ENCODE measurements around the gene SLC9A2. TPM values are rescaled to one million over a fixed set of nuclear protein-coding genes. Genes with fewer than 3 reads are reported as not detected.

Gene SLC9A2
- total RNA-seq, 1 donor from 2014 or later = 0.75 TPM

DNA sequence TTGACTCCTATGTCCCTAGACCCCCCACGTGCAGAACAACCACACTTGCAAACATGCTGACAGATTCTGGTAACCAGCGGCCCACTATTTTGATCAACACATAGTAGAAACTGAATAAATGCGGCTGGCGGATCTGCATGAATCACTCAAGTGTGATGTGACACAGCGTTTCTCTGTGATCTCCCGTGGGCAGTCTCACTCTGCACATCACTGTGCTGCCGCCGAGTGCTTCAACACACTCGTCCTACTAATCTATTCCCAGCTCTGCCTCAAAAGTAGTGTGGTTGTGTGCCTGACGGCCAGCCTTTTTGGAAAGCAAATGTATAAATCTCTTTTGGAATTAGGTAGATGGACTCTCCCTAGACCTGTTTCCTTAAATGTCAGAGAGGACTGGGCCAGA lies 105.2 kb downstream of the SLC9A2 start:
- DNase-seq (ENCODE audit: low read depth) = no peak

DNA sequence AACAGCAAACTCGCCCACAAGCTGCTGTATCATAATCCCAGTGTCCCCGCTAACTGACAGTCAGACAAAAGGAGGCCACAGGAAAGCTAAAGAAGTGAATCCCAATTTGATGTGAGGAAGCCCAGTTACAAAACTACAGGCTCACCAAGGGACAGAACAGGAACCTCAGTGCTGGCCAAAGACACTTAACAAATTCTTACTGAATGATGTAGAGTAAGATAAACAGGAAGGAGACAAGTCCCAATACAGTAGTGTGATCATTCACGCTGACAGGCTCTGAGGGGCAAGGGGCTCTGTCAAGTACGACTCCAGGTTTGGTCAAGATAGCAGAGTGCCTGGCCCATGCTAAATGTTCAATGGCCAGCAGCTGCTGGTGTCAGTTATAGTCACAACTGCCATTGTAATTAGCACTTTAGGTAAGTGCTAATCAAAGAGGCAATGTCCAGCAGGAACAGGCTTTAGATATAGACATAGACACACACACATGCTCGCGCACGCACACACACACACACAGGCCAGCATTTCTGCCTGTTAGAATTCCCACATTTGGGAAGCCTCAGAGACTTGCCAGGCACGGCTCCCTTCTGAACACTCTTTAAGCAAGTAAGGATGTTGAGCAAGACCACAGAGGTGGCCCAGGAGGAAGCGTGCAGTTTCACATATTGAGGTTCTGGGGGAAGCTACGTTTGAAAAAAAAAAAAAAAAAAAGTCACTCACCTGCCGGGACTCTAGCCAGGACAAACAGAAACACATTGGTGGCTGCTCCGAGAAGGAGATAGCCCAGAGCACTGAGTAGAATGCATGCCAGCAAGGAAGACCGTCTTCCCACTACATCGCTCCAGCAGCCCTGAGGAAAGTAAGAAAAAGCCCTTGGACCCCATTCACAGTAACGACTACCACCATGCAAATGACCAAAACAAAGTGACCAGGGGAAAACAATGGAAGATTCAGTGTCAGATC lies 107.1 kb downstream of the SLC9A2 start:
- peak; percentile 12 for DNase-seq (ENCODE audit: low read depth)

DNA sequence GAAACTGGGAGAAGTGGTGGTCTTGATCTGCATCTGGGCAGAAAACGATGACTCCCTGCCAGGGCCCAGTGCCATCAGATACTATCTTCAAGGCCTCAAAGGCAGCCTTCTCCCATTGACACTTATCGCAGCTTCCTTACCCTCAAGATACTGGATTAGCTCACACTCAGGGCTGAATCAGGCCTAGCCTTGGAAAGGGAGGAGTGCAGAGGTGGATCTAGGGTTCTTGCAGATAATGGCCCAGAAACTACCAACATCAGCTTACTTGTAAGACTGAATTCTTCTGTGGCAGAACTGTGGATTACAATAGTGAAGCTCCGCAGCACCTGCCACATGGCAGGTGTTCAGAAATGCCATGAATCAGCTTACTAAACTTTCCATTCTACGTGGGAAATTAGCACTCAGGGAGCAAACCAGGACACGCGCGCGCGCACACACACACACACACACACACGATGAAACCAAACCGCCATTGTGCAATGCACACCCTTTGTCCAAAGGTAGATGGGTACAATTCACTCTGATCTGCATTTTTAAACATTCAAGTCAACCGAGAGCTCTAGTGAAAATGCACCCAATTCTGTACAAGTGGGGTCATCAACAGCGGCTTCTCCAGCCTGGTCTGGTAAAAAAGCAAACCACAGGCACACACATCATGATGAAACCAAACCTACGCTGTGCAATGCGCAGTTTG lies 116.2 kb downstream of the SLC9A2 start:
- no peak for DNase-seq (ENCODE audit: low read depth)

DNA sequence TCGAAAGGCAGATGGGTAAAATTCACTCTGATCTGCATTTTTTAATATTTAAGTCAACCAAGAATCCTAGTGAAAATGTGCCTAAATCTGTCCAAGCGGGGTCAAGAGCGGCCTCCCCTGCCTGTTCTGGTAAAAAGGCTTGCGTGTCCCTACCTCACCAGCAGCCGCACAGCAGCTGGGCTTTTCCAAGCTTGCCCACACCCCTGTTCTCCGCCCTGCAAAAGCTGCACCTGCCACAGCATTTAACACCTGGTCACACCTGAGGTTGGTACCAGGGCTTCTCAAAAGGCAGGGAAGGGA lies 116.7 kb downstream of the SLC9A2 start:
- DNase-seq (ENCODE audit: low read depth) = no peak

DNA sequence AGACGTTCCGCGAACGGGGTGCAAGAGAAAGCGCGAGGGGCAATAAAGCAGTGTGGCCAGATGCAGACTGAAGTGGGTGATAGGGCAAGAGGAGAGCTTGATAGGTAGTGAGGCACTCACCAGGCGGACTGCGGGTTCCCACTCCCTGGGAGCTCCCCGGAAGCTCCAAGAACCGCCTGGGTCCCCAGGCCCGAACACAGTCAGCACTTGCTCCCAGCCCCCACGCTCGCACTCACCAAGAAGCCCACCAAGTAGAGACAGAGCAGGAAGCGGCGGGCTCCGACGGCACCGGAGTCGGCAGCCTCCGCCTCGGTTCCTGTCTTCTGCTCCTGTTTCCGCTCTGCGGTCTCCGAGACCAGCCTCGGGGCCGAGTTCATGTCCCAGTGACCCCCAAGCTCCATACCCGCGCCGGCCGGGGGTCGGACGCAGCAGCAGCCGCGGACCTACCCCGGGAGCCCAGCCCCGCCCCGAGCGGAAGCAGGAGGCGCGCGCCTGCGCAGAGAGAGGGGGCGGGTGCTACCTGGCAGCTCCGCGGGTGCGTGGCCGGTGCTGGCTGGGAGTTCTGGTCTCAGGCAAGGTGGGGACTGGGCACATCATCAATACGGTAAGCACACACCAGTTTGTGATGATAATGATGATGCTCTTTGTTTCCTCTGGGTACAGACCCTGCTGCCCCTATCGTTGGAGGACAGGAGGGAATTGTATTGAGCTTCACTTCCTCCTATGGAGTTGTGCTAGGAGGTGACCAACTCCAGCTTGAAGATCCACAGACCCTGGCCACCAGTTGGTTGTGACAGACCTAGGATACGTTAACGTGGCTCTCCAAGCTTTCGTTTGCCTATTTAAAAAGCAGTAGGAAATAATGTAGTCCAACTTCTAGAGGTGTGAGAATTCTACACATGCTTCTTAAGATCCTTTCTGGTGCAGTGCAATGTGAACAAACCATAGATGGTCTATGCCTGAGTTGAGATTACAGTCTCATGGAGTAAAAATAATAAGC lies 117.4 kb downstream of the SLC9A2 start:
- peak; percentile 71 for DNase-seq (ENCODE audit: low read depth)

DNA sequence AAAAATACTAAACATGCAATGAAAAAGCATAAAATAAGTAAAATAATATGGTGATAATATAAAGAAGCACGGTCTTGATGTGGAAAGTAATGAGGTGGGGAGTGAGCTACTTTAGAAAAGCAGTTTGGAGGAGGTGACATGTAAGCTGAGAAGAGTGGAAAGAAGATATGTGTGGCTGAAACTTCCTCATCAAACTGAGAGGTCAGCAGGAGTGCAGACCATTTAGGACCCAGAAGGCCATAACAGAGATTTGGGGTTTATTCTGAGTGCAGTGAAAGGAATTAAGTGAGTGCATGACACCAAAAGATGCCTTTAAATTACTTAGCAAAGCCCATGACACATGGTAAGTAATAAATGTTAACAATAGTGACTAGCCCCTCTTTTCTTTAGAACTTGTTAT lies 118.1 kb downstream of the SLC9A2 start:
- DNase-seq (ENCODE audit: low read depth) = no peak

DNA sequence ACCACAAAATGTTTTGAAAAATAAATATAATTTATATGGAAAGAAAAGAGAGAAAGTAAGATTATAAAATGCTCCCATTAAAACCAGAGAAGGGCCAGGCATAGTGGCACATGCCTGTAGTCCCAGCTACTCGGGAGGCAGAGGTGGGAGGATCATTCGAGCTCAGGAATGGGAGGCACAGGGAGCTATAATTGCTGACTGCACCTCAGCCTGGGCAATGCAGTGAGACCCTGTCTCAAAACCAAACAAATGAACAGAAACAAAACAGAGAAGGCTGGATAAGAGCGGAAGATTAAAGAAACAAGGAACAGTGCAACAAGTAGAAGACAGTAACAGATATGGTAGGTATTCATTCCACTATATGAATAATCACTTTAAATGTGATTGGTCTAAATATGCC lies 123.9 kb downstream of the SLC9A2 start:
- no peak for DNase-seq (ENCODE audit: low read depth)

DNA sequence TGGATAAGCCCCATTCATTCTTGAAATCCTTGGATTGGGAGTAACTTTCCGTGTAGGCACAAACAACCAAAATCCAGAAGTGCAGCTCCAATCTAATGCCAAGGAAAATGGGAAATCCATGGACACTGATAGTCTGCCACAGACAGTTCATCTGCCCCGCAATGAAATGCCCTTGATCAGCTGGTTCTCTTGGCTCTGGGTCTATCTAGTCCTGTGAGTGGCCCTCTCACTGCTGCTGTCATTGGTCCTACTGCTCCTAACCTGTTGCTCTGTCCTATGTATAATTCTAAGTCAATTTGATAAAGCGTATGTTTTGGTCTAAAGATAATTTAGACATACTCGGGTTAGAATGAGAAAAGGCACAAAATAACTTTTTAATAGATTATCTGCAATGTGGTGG lies 128.8 kb downstream of the SLC9A2 start:
- no peak for DNase-seq (ENCODE audit: low read depth)

DNA sequence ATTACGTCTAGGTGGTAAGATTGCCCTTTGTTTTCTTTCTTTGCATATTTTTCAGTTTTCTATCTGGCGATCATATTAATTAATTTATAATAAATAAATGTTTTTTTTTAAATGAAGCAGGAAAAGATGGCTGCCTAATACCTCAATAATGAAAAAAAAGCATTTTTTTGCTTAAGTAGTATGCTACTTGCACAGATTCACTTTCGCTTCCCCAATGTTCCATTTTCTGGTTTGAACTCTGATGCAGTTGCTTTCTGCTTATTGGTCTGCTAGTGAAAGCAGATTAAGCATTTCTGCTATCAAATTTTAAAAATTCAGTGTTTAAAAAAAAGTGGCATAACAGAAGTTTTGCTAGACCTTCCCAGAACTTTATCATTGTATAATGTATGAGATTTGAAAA lies 130.6 kb downstream of the SLC9A2 start:
- DNase-seq (ENCODE audit: low read depth) = no peak

DNA sequence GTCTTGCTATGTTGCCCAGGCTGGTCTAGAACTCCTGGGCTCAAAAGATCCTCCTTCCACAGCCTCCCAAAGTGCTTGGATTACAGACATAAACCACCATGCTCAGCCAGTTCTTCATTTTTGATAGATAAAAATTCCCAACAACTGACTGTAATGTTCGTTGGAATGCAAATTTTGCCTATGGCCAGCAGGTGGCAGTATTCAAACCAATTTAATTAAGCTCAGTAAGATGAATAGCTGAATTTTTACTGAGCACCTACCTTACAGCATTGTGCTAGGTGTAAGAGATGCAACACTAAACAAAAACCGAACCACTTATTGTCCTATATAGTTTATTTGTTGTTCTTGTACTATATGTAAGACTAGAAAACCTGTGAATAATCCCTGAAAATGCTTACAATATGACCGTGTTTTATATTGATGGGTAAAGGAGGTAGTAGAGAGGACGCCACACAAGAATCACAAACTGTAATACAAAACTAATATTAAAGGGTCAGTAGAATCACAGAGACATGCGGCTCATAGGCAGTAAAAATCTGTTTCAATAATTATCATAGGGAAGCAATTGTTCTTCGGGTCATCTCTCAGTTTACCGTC lies 134.3 kb downstream of the SLC9A2 start:
- peak; percentile 74 for DNase-seq (ENCODE audit: low read depth)

DNA sequence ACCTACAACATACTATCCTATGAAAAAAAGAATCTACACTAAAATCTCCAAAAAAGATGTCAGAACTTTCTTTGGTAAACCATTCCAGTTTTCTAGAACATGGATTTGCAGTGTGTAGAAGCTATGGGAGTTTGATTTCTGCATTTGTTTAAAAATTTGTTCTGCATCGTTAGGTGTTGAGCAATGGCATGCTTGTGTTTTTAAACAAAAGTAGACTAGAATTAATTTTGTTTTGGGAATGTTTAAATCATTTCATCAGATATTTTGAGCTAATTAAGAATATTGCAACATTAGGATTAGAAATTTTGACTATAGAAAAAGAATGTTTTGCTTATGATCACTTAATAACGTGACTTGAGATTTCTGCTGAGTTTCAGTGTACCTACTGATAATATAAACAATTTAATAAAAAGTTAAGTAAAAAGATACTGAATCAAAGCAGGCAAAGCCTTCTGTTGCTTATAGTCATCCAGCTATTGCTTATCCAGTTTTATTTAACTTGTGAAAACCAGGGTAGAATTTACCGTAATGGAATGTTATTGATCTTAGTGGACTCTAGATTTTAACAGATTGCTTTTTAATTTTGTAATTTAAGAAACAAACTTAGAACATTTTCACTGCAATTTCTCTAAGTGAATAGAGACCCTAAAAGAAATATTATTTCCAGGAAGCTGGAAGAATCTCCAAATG lies 135.2 kb downstream of the SLC9A2 start:
- DNase-seq (ENCODE audit: low read depth) = no peak

DNA sequence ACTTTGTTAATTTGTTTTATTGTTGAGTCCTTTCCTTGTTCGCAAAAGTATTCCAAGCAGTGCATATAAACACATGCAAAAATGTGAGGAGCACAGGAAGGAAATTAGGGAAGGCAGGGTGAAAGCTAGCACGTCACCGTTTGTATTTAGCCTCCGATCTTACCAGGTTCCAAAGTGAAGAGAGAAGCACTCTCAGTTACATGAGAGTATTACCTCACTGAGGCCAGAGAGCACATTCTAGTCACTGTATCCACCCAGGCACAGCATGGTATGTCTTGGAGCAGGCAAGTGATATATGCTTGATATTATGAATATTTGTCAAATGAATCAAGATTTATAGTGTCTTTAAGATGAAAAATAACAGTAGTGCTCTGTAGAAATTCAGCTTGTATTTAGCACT lies 135.9 kb downstream of the SLC9A2 start:
- no peak for DNase-seq (ENCODE audit: low read depth)

DNA sequence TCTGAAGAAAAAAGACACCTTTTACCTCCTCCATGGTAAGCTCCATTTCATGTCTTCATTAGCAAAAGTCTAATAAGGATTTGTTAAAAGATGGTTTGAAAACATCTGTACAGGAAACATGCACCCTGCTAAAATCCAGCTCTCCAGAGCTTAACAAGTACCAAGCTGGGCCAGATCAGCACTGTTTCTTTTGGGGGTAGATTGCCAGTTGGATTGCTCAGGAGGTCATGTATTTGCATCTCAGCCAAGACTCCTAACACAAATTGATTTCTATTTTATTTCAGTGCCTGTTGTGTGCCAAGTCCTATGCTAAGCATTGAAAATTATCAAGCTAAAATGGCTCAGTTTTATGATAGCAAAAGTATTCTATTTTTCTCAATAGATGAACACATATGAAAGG lies 139.1 kb downstream of the SLC9A2 start:
- DNase-seq (ENCODE audit: low read depth) = no peak

Other genes with a start within 250 kb of the SLC9A2 start
- not detected in 2 replicates for gene IL18RAP, start 196.4 kb upstream of the SLC9A2 start, total RNA-seq
- 0.24 and 0.42 TPM in 2 replicates for gene SLC9A4, start 146.3 kb upstream of the SLC9A2 start, total RNA-seq
- gene TMEM182, start 142.5 kb downstream of the SLC9A2 start, total RNA-seq = 25.5 and 29.7 TPM in 2 replicates